ENCODE measurements around the gene KCNJ12. TPM values are rescaled to one million over a fixed set of nuclear protein-coding genes. Genes with fewer than 3 reads are reported as not detected.
"Not testable (repeated sequence)": the region's sequence is repeated elsewhere in the genome, so short reads cannot be mapped to it uniquely, and the experiment has no call there.

The KCNJ12 gene
- total and polyA plus RNA-seq, 2 of the 13 experiments (the other 11 are each of a cell fraction or from before 2014, with no cell fraction given): not detected

DNA sequence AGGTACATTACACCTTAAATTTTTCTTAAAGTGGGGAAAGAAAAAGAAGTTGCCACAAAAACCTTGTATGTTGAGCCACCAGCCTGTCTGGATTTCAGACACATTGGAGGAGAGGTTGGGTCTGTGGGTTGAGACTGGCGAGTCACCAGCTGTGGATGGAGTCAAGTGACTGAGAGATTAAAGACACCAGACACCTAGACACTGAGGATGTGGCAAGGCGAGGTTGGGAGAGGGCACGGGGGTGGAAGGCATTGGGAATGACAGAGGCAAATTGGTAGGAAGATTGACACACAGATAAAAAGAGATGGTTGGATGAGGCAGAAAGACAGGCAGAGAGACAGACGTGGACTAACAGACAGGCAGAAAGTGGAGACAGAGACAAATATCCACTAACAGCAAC, 49.6 kb downstream of the KCNJ12 start:
- Histone ChIP-seq H3K4me3 (replicated peaks in 1 of 3; ENCODE audit: insufficient read depth in 1 of 3, low read depth in 2 of 3, low read length in 3 of 3) (no peak overlapping the region), H2AFZ (ENCODE audit: low read length) (no peak overlapping the region), H3K9me3 (ENCODE audit: low read length) (no peaks in the 10 kb centered on the region), H3K4me1 (ENCODE audit: insufficient read depth, low read length) (no peaks in the 10 kb centered on the region), H3K27ac (ENCODE audit: extremely low read length, insufficient read depth, low read length) (no peak overlapping the region), H3K9ac (ENCODE audit: insufficient read depth, low read depth, low read length) (no peak overlapping the region), H3K4me2 (ENCODE audit: low read depth, low read length) (no peak overlapping the region), H3K36me3 (replicated peaks in 1 of 2; ENCODE audit: control insufficient read depth in 1 of 2, insufficient read depth in 2 of 2, low read length in 2 of 2) (no peaks in the 10 kb centered on the region), H3K27me3 (ENCODE audit: control insufficient read depth in 1 of 2, insufficient read depth in 2 of 2, low read length in 2 of 2) (peaks cover 0 to 8% of the 10 kb centered on the region in 2 experiments; a peak in 2 of 5 replicates), H4K20me1 (ENCODE audit: insufficient read depth, low read length) (no peaks in the 10 kb centered on the region), H3K79me2 (ENCODE audit: insufficient read depth, low read length) (no peaks in the 10 kb centered on the region)
- ChIA-PET POLR2A (no interaction called here), CTCF (ENCODE audit: low intra/inter-chr PET ratio, low total read pairs) (no interaction called here)
- in situ Hi-C loops (cut with HindIII; ENCODE audit: extremely low pct_ligation_motif_present, low pct_unique_long_range_greater_than_20kb) (no loop called here), intact Hi-C loops (cut with micrococcal nuclease; ENCODE audit: unreplicated experiment) (no loop called here)
- ATAC-seq: no peak
- WGBS (ENCODE audit: low lambda C conversion rate): 5% methylated on average over 4 of the region's 4 CpGs
- DNase-seq (ENCODE audit: low spot score): no peak
- FAIRE-seq: no peak
- no peak for TF ChIP-seq ZFP36 (IDR thresholded peaks at IDR 0.05; ENCODE audit: borderline replicate concordance, low read depth, low read length, partially characterized antibody)
- TF ChIP-seq MAZ (IDR thresholded peaks at IDR 0.05; ENCODE audit: borderline replicate concordance, low read depth, low read length): no peak
- TF ChIP-seq MAZ (CRISPR knock-in tag; IDR thresholded peaks at IDR 0.05; ENCODE audit: low read depth): no peak
- no TSS peak for BruUV-seq (replicated peaks)

DNA sequence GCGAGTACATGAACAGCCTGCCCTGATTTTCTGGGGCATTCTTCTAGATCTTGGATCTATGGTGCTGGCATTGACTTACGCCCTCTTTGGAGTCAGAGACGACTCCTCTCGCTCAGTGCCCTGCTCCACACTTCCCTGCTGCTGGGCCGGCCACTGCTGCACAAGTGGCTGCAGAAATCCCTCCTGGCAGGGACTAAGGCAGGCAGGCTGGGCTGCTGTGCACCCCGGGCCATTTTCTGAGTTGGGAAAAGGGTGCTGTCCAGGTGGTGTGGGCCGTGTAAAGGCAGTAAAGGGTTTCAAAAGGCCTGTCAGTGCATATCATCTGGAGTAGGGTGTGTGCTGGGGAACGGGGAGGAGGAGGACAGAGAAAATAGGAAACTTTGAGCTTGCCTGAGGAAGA, 50.1 kb downstream of the KCNJ12 start:
- FAIRE-seq, POLR2A ChIA-PET: not testable (repeated sequence)

DNA sequence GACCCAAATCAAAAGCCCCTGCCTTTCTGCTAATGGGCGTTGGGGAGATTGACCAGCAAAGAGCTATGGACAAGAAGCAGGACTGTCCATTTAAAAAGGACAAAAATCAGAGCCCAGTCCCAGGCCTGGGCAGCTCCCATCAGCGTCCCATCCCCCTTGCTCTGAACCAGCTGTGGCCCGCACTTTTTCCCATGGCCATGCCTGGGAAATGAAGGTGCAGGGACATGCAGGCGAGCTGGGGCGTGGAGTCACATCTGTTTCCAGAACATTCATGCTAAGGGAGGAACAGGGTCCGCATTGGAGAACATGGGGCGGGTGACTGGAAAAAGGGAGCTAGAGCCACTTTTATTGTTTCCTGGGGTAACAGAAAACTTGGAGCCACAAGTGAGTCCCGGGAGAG, 50.7 kb downstream of the KCNJ12 start:
- H3K27me3 ChIP-seq (ENCODE audit: control insufficient read depth in 1 of 2, insufficient read depth in 2 of 2, low read length in 2 of 2); DNase-seq (ENCODE audit: low spot score); CTCF ChIA-PET (ENCODE audit: low intra/inter-chr PET ratio, low total read pairs); H3K4me2 ChIP-seq (ENCODE audit: low read depth, low read length); H3K4me3 ChIP-seq (replicated peaks in 1 of 3; ENCODE audit: insufficient read depth in 1 of 3, low read depth in 2 of 3, low read length in 3 of 3); H2AFZ ChIP-seq (ENCODE audit: low read length); H4K20me1 ChIP-seq (ENCODE audit: insufficient read depth, low read length); H3K9ac ChIP-seq (ENCODE audit: insufficient read depth, low read depth, low read length); FAIRE-seq; ATAC-seq; BruUV-seq (replicated peaks); H3K27ac ChIP-seq (ENCODE audit: extremely low read length, insufficient read depth, low read length); H3K9me3 ChIP-seq (ENCODE audit: low read length); intact Hi-C loops (cut with micrococcal nuclease; ENCODE audit: unreplicated experiment); H3K4me1 ChIP-seq (ENCODE audit: insufficient read depth, low read length); H3K36me3 ChIP-seq (replicated peaks in 1 of 2; ENCODE audit: control insufficient read depth in 1 of 2, insufficient read depth in 2 of 2, low read length in 2 of 2); in situ Hi-C loops (cut with HindIII; ENCODE audit: extremely low pct_ligation_motif_present, low pct_unique_long_range_greater_than_20kb); POLR2A ChIA-PET; H3K79me2 ChIP-seq (ENCODE audit: insufficient read depth, low read length): not testable (repeated sequence)
- 13% methylated on average over 7 of the region's 8 CpGs for WGBS (ENCODE audit: low lambda C conversion rate)

More for the DNA sequence above, 50.1 kb downstream of the KCNJ12 start:
- H3K4me2 ChIP-seq (ENCODE audit: low read depth, low read length); DNase-seq (ENCODE audit: low spot score); H3K27ac ChIP-seq (ENCODE audit: extremely low read length, insufficient read depth, low read length); H3K9me3 ChIP-seq (ENCODE audit: low read length); H3K79me2 ChIP-seq (ENCODE audit: insufficient read depth, low read length); H3K36me3 ChIP-seq (replicated peaks in 1 of 2; ENCODE audit: control insufficient read depth in 1 of 2, insufficient read depth in 2 of 2, low read length in 2 of 2); BruUV-seq (replicated peaks); in situ Hi-C loops (cut with HindIII; ENCODE audit: extremely low pct_ligation_motif_present, low pct_unique_long_range_greater_than_20kb); intact Hi-C loops (cut with micrococcal nuclease; ENCODE audit: unreplicated experiment); ATAC-seq; H3K4me3 ChIP-seq (replicated peaks in 1 of 3; ENCODE audit: insufficient read depth in 1 of 3, low read depth in 2 of 3, low read length in 3 of 3); CTCF ChIA-PET (ENCODE audit: low intra/inter-chr PET ratio, low total read pairs); H4K20me1 ChIP-seq (ENCODE audit: insufficient read depth, low read length); H3K4me1 ChIP-seq (ENCODE audit: insufficient read depth, low read length); H3K9ac ChIP-seq (ENCODE audit: insufficient read depth, low read depth, low read length); H2AFZ ChIP-seq (ENCODE audit: low read length); H3K27me3 ChIP-seq (ENCODE audit: control insufficient read depth in 1 of 2, insufficient read depth in 2 of 2, low read length in 2 of 2): not testable (repeated sequence)
- 10% methylated on average over 8 of the region's 8 CpGs for WGBS (ENCODE audit: low lambda C conversion rate)

DNA sequence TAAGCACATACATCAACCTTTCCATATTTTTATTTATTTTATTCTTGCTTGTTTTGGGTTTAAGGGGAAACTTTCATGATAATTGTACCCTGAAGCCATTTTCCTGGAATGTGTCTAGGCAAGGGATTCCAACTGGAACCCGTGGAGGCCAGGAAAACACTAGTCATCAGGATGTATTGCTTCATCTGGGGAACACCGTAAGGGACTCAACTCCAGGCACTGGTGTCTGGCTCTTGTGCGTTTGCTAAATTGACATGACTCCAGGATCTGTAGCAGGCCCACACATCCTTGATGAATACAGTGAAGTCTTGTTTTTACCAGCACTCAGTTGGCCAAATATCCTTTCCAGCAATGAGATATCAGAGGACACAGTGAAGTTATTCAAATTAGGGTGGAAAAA, 51.6 kb downstream of the KCNJ12 start:
- H3K27ac ChIP-seq (ENCODE audit: extremely low read length, insufficient read depth, low read length); H3K4me1 ChIP-seq (ENCODE audit: insufficient read depth, low read length); H2AFZ ChIP-seq (ENCODE audit: low read length); H3K36me3 ChIP-seq (replicated peaks in 1 of 2; ENCODE audit: control insufficient read depth in 1 of 2, insufficient read depth in 2 of 2, low read length in 2 of 2); CTCF ChIA-PET (ENCODE audit: low intra/inter-chr PET ratio, low total read pairs); H3K4me2 ChIP-seq (ENCODE audit: low read depth, low read length); H4K20me1 ChIP-seq (ENCODE audit: insufficient read depth, low read length); BruUV-seq (replicated peaks); intact Hi-C loops (cut with micrococcal nuclease; ENCODE audit: unreplicated experiment); FAIRE-seq; H3K27me3 ChIP-seq (ENCODE audit: control insufficient read depth in 1 of 2, insufficient read depth in 2 of 2, low read length in 2 of 2); DNase-seq (ENCODE audit: low spot score); H3K79me2 ChIP-seq (ENCODE audit: insufficient read depth, low read length); H3K9ac ChIP-seq (ENCODE audit: insufficient read depth, low read depth, low read length); ATAC-seq; H3K9me3 ChIP-seq (ENCODE audit: low read length); POLR2A ChIA-PET; H3K4me3 ChIP-seq (replicated peaks in 1 of 3; ENCODE audit: insufficient read depth in 1 of 3, low read depth in 2 of 3, low read length in 3 of 3); in situ Hi-C loops (cut with HindIII; ENCODE audit: extremely low pct_ligation_motif_present, low pct_unique_long_range_greater_than_20kb): not testable (repeated sequence)
- WGBS (ENCODE audit: low lambda C conversion rate): 0% methylated on average over 1 of the region's 3 CpGs

All from HepG2 (cell line).